HepG2 (cell line): ENCODE data around the gene TULP3. TPM values are rescaled to one million over a fixed set of nuclear protein-coding genes. Genes with fewer than 3 reads are reported as not detected.
A peak's percentile ranks its signal among the peaks of the same experiment; 100 is the strongest.

Source experiments
- BCLAF1 ChIP-seq: fragments of 450-650 bp; IDR thresholded peaks from 2 replicates; pipeline ENCODE4 v1.6.1; 2017; ENCODE audit warnings: mild to moderate bottlenecking
- HNRNPLL ChIP-seq: fragments of 200-400 bp; formaldehyde crosslinking; IDR thresholded peaks from 2 replicates; pipeline ENCODE4 v1.6.1; 2017; ENCODE audit warnings: mild to moderate bottlenecking, low read depth, low read length; ENCODE audit not compliant: poor library complexity, severe bottlenecking
- KLF9 ChIP-seq: IDR thresholded peaks from 2 replicates; pipeline ENCODE4 v1.6.1; 2016; ENCODE audit warnings: low read depth
- NR2F2 ChIP-seq: IDR thresholded peaks from 2 replicates; pipeline ENCODE4 v1.6.1; 2012; ENCODE audit warnings: low read depth, inconsistent platforms, borderline replicate concordance
- PREB ChIP-seq: sonication (generic); formaldehyde crosslinking; IDR thresholded peaks from 2 replicates; pipeline ENCODE4 v1.4.0; 2020; ENCODE audit warnings: missing genetic modification reagents
- SSRP1 ChIP-seq: IDR thresholded peaks from 2 replicates; pipeline ENCODE4 v1.6.1; 2016; ENCODE audit warnings: control low read depth
- ZMAT3 ChIP-seq: sonication (generic); formaldehyde crosslinking; conservative IDR thresholded peaks from 2 replicates; pipeline ENCODE4 v1.7.0; 2021; ENCODE audit warnings: missing genetic modification reagents
- ZNF124 ChIP-seq: sonication (generic); formaldehyde crosslinking; IDR thresholded peaks from 2 replicates; pipeline ENCODE4 v1.4.0; 2020; ENCODE audit warnings: missing genetic modification reagents
- ZNF3 ChIP-seq: IDR thresholded peaks from 2 replicates; pipeline ENCODE4 v1.7.0; 2017; ENCODE audit warnings: inconsistent platforms
- ZNF773 ChIP-seq: sonication (generic); formaldehyde crosslinking; IDR thresholded peaks from 2 replicates; pipeline ENCODE4 v1.4.0; 2020; ENCODE audit warnings: missing genetic modification reagents, borderline replicate concordance
- ZSCAN22 ChIP-seq: sonication (generic); formaldehyde crosslinking; IDR thresholded peaks from 2 replicates; pipeline ENCODE4 v1.4.0; 2020; ENCODE audit warnings: mild to moderate bottlenecking, missing genetic modification reagents
- polyA plus RNA-seq, 8 experiments: library from polyadenylated mRNA; depleted of rRNA in 3 of 8; stranded (reverse) in 7 of 8; unstranded in 1 of 8; fragments of >200 nt; fragmentation: Illumina TruSeq in 4 of 8; extraction: Trizol in 4 of 8; gene quantifications; 2 replicates each; pipeline versions ENCODE4 v1.2.1 to v1.2.3, GENCODE V29; 2011 to 2016; ENCODE audit warnings: low read depth in 4 of 8, missing spikeins in 1 of 8, mixed read lengths in 1 of 8; ENCODE audit not compliant: insufficient read depth in 1 of 8
- total RNA-seq, 5 experiments: library from RNA; depleted of rRNA; stranded (reverse); fragments of >200 nt; fragmentation: Illumina TruSeq; extraction: Trizol; gene quantifications; 2 replicates each; pipeline ENCODE4 v1.2.3, GENCODE V29; 2016; ENCODE audit warnings: low read depth in 1 of 5
- TF ChIP-seq, protein P1 (sequence below): sonication (generic); formaldehyde crosslinking; IDR thresholded peaks from 2 replicates; pipeline ENCODE4 v1.9.0; 2022; ENCODE audit warnings: low read depth, missing genetic modification reagents
- TF ChIP-seq, protein P2 (sequence below): sonication (generic); formaldehyde crosslinking; IDR thresholded peaks from 2 replicates; pipeline ENCODE4 v1.5.0; 2020; ENCODE audit warnings: mild to moderate bottlenecking, missing genetic modification reagents, borderline replicate concordance
- TF ChIP-seq, protein P3 (sequence below): sonication (generic); formaldehyde crosslinking; IDR thresholded peaks from 2 replicates; pipeline ENCODE4 v1.8.1; 2023; ENCODE audit warnings: mild to moderate bottlenecking, inconsistent platforms, moderate library complexity, missing genetic modification reagents, borderline replicate concordance
- TF ChIP-seq, protein P4 (sequence below): sonication (generic); formaldehyde crosslinking; IDR thresholded peaks from 2 replicates; pipeline ENCODE4 v1.5.1; 2020; ENCODE audit warnings: mild to moderate bottlenecking, missing genetic modification reagents, moderate library complexity

Gene TULP3
- total and polyA plus RNA-seq, 2 of the 13 experiments (the other 11 are each of a cell fraction or from before 2014, with no cell fraction given) = 11.2 to 13.2 TPM

- TF ChIP-seq BCLAF1 (no peak), HNRNPLL (no peak), ZSCAN22 (no peak), SSRP1 (CRISPR knock-in tag) (no peak), ZNF3 (CRISPR knock-in tag) (no peak), PREB (no peak), ZNF773 (CRISPR knock-in tag) (no peak), NR2F2 (no peak), ZNF124 (peak; percentile 21; the same call in 1 of the 2 replicates), KLF9 (CRISPR knock-in tag) (no peak), ZMAT3 (CRISPR knock-in tag) (no peak)
- TF ChIP-seq, protein P1, sequence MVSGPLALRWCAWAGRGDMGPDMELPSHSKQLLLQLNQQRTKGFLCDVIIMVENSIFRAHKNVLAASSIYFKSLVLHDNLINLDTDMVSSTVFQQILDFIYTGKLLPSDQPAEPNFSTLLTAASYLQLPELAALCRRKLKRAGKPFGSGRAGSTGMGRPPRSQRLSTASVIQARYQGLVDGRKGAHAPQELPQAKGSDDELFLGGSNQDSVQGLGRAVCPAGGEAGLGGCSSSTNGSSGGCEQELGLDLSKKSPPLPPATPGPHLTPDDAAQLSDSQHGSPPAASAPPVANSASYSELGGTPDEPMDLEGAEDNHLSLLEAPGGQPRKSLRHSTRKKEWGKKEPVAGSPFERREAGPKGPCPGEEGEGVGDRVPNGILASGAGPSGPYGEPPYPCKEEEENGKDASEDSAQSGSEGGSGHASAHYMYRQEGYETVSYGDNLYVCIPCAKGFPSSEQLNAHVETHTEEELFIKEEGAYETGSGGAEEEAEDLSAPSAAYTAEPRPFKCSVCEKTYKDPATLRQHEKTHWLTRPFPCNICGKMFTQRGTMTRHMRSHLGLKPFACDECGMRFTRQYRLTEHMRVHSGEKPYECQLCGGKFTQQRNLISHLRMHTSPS (CRISPR knock-in tag) = no peak
- TF ChIP-seq, protein P2, sequence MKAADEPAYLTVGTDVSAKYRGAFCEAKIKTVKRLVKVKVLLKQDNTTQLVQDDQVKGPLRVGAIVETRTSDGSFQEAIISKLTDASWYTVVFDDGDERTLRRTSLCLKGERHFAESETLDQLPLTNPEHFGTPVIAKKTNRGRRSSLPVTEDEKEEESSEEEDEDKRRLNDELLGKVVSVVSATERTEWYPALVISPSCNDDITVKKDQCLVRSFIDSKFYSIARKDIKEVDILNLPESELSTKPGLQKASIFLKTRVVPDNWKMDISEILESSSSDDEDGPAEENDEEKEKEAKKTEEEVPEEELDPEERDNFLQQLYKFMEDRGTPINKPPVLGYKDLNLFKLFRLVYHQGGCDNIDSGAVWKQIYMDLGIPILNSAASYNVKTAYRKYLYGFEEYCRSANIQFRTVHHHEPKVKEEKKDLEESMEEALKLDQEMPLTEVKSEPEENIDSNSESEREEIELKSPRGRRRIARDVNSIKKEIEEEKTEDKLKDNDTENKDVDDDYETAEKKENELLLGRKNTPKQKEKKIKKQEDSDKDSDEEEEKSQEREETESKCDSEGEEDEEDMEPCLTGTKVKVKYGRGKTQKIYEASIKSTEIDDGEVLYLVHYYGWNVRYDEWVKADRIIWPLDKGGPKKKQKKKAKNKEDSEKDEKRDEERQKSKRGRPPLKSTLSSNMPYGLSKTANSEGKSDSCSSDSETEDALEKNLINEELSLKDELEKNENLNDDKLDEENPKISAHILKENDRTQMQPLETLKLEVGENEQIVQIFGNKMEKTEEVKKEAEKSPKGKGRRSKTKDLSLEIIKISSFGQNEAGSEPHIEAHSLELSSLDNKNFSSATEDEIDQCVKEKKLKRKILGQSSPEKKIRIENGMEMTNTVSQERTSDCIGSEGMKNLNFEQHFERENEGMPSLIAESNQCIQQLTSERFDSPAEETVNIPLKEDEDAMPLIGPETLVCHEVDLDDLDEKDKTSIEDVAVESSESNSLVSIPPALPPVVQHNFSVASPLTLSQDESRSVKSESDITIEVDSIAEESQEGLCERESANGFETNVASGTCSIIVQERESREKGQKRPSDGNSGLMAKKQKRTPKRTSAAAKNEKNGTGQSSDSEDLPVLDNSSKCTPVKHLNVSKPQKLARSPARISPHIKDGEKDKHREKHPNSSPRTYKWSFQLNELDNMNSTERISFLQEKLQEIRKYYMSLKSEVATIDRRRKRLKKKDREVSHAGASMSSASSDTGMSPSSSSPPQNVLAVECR (CRISPR knock-in tag) = peak; percentile 91
- TF ChIP-seq, protein P3, sequence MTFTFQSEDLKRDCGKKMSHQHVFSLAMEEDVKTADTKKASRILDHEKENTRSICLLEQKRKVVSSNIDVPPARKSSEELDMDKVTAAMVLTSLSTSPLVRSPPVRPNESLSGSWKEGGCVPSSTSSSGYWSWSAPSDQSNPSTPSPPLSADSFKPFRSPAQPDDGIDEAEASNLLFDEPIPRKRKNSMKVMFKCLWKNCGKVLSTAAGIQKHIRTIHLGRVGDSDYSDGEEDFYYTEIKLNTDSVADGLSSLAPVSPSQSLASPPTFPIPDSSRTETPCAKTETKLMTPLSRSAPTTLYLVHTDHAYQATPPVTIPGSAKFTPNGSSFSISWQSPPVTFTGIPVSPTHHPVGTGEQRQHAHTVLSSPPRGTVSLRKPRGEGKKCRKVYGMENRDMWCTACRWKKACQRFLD = no peak
- TF ChIP-seq, protein P4, sequence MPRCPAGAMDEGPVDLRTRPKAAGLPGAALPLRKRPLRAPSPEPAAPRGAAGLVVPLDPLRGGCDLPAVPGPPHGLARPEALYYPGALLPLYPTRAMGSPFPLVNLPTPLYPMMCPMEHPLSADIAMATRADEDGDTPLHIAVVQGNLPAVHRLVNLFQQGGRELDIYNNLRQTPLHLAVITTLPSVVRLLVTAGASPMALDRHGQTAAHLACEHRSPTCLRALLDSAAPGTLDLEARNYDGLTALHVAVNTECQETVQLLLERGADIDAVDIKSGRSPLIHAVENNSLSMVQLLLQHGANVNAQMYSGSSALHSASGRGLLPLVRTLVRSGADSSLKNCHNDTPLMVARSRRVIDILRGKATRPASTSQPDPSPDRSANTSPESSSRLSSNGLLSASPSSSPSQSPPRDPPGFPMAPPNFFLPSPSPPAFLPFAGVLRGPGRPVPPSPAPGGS (CRISPR knock-in tag) = no peak
These were observed 13.4 kb upstream of the TULP3 start, which contains the start of the genes FOXM1 and RHNO1 (continued) for GRCh38 chr12:2877047-2877952.
